Kidney (tissue), 14 donors: ENCODE measurements around the gene MAP1LC3B. TPM values are rescaled to one million over a fixed set of nuclear protein-coding genes. Genes with fewer than 3 reads are reported as not detected.

Experiments used
- DNase-seq, 5 donors: peaks; one replicate each; pipeline ENCODE4 v3.0.0-alpha.2; 2013 to 2020
- FAIRE-seq: peaks from 2 replicates; lab custom pipeline; 2012; peaks lifted over from hg19 to GRCh38; lab: Jason Lieb, UNC
- H3K27ac ChIP-seq, 2 donors: one replicate each; pipeline ENCODE4 v1.7.0; 2013; ENCODE audit warnings: low read depth in 2 of 2, low read length in 2 of 2, inconsistent platforms in 1 of 2
- H3K27me3 ChIP-seq: one replicate; pipeline ENCODE4 v1.7.1; 2013; ENCODE audit warnings: low read length, inconsistent platforms; ENCODE audit not compliant: control insufficient read depth, insufficient read depth
- H3K36me3 ChIP-seq, 3 donors: one replicate each; pipeline versions ENCODE4 v1.7.0 to v1.7.1; 2013; ENCODE audit warnings: low read length in 3 of 3, control low read depth in 1 of 3, inconsistent platforms in 1 of 3; ENCODE audit not compliant: insufficient read depth in 3 of 3, control insufficient read depth in 2 of 3
- H3K4me1 ChIP-seq, 3 donors: one replicate each; pipeline versions ENCODE4 v1.7.0 to v1.7.1; 2013; ENCODE audit warnings: low read length in 3 of 3, inconsistent platforms in 1 of 3, low read depth in 1 of 3; ENCODE audit not compliant: control insufficient read depth in 2 of 3, insufficient read depth in 2 of 3
- H3K4me3 ChIP-seq, 3 donors: one replicate each; pipeline versions ENCODE4 v1.7.0 to v1.8.1; 2013; ENCODE audit warnings: low read length in 3 of 3, control low read depth in 1 of 3, inconsistent platforms in 1 of 3
- H3K9ac ChIP-seq, 3 donors: one replicate each; pipeline versions ENCODE4 v1.7.0 to v1.7.1; 2013; ENCODE audit warnings: low read length in 3 of 3, control low read depth in 1 of 3, inconsistent platforms in 1 of 3
- H3K9me3 ChIP-seq, 3 donors: one replicate each; pipeline versions ENCODE4 v1.7.0 to v1.7.1; 2013; ENCODE audit warnings: low read length in 3 of 3, control low read depth in 1 of 3, inconsistent platforms in 1 of 3; ENCODE audit not compliant: control insufficient read depth in 2 of 3, insufficient read depth in 1 of 3
- intact Hi-C: fragments of 100-400 bp; cut with DNase I; formaldehyde crosslinking; loops from one replicate; pipeline ENCODE4 v1.11.1; 2022
- polyA plus RNA-seq: library from polyadenylated mRNA; stranded (reverse); fragments of 350-450 nt; fragmentation: Illumina TruSeq; extraction: RNeasy Lipid Tissue Mini Kit (QIAGEN cat#74804); gene quantifications from one replicate; pipeline ENCODE4 v1.2.3, GENCODE V29; 2014; ENCODE audit warnings: low read depth, low replicate concordance; ENCODE audit not compliant: insufficient read depth
- total RNA-seq: library from RNA; stranded (reverse); fragmentation: NEBNext Ultra II Directional; extraction: Animal tissue kit (Norgen Biotek cat#: 25700); gene quantifications from one replicate; pipeline ENCODE4 v1.2.1, GENCODE V29; 2021
- TF ChIP-seq, protein P1 (sequence below): IDR thresholded peaks from 3 replicates; pipeline ENCODE4 v1.5.1; 2012; ENCODE audit warnings: mild to moderate bottlenecking, moderate library complexity, borderline replicate concordance; ENCODE audit not compliant: insufficient read depth; ENCODE audit errors: extremely low read depth
- donor health status: control.
- donor health status: control.
- donor health status: control.
- donor health status: control.
- donor health status: control.
- donor health status: DM: yes; HTN: yes; CAD: no.
- donor health status: Normal renal cell carcinoma (clear cell type).

Gene MAP1LC3B
- total and polyA plus RNA-seq, 2 donors from 2014 or later = 57.1 to 70.3 TPM

DNA sequence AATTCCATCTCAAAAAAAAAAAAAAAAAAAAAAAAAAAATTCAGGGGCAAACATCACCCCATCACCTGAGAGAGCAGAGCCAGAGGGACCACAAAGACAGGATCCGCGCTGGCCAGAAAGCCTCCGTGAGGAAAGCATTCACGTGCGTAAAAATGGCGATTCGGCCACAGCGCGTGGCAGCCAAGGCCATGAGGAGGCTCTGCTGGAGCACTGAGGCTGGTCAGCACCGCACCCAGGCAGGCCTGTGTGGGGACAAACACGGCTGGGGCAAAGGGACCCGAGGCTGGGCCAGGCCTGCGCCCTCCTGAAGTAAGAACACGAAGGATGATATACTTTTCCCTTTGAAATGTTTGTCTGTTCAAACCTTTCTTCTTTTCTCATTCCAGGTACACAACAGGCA, 45.2 kb downstream of the MAP1LC3B start:
- Histone ChIP-seq H3K9me3 (no peaks in the 10 kb centered on the region), H3K4me1 (peaks cover 0 to 17% (median 8%) of the 10 kb centered on the region in 3 donors), H3K4me3 (no peak overlapping the region), H3K27ac (no peak overlapping the region), H3K36me3 (peaks cover 0 to 3% (median 2%) of the 10 kb centered on the region in 3 donors), H3K27me3 (no peaks in the 10 kb centered on the region), H3K9ac (no peak overlapping the region)
- intact Hi-C loops = no loop called here
- DNase-seq = no peak
- no peak for FAIRE-seq
- TF ChIP-seq, protein P1, sequence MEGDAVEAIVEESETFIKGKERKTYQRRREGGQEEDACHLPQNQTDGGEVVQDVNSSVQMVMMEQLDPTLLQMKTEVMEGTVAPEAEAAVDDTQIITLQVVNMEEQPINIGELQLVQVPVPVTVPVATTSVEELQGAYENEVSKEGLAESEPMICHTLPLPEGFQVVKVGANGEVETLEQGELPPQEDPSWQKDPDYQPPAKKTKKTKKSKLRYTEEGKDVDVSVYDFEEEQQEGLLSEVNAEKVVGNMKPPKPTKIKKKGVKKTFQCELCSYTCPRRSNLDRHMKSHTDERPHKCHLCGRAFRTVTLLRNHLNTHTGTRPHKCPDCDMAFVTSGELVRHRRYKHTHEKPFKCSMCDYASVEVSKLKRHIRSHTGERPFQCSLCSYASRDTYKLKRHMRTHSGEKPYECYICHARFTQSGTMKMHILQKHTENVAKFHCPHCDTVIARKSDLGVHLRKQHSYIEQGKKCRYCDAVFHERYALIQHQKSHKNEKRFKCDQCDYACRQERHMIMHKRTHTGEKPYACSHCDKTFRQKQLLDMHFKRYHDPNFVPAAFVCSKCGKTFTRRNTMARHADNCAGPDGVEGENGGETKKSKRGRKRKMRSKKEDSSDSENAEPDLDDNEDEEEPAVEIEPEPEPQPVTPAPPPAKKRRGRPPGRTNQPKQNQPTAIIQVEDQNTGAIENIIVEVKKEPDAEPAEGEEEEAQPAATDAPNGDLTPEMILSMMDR = no peak

DNA sequence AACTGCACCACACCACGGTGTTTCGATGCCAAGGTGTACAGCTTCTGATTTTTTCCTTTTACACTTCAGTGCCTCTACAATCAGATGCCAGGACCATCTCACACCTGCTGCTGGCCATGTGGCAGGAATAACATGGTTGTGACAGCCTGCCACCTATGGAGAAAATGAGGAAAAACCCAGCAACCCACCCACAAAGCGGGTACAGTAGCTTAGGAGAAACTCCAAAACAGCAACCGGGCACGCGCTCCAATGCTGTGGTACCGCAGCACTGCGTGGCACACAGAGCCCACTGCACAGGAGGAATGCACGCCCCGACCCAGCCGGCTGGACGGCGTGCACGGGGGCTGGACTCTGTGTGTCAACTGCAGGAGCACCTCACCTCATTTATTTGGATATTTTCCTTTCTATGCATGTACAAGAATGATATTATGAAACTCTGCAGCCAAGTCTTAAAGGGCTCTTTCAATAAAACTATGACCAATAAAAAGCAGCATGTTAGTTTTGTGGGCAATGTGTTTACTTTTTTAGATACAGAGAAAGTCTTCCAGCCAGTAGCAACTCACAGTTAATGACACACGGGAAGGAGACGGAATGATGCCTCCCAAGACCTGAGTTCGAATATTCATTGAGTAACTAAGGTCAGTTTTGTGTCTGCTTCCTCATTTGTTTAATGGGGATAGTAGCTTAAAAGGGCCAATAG, 45.9 kb downstream of the MAP1LC3B start:
- peak in 1 of 5 donors; percentile 49 for DNase-seq
- TF ChIP-seq, protein P1 = no peak
- H3K27me3 ChIP-seq = no peaks in the 10 kb centered on the region
- H3K4me1 ChIP-seq = peaks cover 0 to 17% (median 8%) of the 10 kb centered on the region in 3 donors
- intact Hi-C loops = no loop called here
- no peak overlapping the region for H3K4me3 ChIP-seq
- no peak overlapping the region for H3K9ac ChIP-seq
- H3K9me3 ChIP-seq = no peaks in the 10 kb centered on the region
- peaks cover 0 to 5% (median 2%) of the 10 kb centered on the region in 3 donors for H3K36me3 ChIP-seq
- no peak for FAIRE-seq
- H3K27ac ChIP-seq = no peak overlapping the region

DNA sequence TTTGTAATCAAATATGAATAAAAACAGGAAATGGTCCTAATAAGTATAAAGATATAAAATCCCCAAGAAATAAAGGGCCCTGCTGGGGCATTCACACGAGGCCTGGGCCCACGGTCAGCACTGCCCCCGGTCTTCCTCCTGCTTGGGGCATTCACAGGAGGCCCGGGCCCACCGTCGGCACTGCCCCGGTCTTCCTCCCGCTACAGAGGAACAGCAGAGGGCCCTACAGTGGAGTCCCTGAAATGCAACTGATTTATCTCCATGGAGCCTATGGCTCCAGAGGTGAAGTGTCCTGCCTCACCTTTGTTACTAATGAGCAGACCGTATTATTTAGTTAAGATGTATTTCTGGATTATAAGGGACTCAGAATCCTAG, 46.5 kb downstream of the MAP1LC3B start:
- H3K9ac ChIP-seq = no peak overlapping the region
- DNase-seq (no peak), FAIRE-seq (no peak)
- peaks cover 0 to 5% (median 2%) of the 10 kb centered on the region in 3 donors for H3K36me3 ChIP-seq
- no peak overlapping the region for H3K4me3 ChIP-seq
- H3K9me3 ChIP-seq = no peaks in the 10 kb centered on the region
- intact Hi-C loops = no loop called here
- no peak overlapping the region for H3K27ac ChIP-seq
- TF ChIP-seq, protein P1 = no peak
- H3K27me3 ChIP-seq = no peaks in the 10 kb centered on the region
- peaks cover 0 to 17% (median 8%) of the 10 kb centered on the region in 3 donors for H3K4me1 ChIP-seq

DNA sequence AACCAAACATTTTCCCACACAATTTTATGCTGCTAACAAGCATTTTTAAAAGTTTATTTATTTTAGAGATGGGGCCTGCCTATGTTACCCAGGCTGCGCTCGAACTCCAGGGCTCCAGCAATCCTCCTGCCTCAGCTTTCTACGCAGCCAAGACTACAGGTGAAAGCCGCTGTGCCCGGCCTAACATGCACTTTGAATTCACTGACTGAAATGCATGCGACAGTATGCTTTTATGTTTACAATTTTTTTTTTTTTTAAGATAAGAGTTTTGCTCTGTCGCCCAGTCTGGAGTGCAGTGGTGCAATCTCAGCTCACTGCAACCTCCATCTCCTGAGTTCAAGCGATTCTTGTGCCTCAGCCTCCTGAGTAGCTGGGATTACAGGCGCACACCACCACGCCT, 47.8 kb downstream of the MAP1LC3B start:
- TF ChIP-seq, protein P1 = no peak
- H3K4me3 ChIP-seq = no peak overlapping the region
- no peak overlapping the region for H3K27ac ChIP-seq
- H3K9me3 ChIP-seq = no peaks in the 10 kb centered on the region
- intact Hi-C loops = no loop called here
- H3K36me3 ChIP-seq = peaks cover 2 to 14% (median 2%) of the 10 kb centered on the region in 3 donors
- peaks cover 0 to 17% (median 8%) of the 10 kb centered on the region in 3 donors for H3K4me1 ChIP-seq
- H3K27me3 ChIP-seq = no peaks in the 10 kb centered on the region
- H3K9ac ChIP-seq = no peak overlapping the region
- DNase-seq = no peak
- FAIRE-seq = no peak
